Measurements from ENCODE around the gene MTPN. TPM values are rescaled to one million over a fixed set of nuclear protein-coding genes. Genes with fewer than 3 reads are reported as not detected.

The MTPN gene
- total RNA-seq, 6 experiments from 2014 or later, result 242 to 306 (median 273) TPM

DNA sequence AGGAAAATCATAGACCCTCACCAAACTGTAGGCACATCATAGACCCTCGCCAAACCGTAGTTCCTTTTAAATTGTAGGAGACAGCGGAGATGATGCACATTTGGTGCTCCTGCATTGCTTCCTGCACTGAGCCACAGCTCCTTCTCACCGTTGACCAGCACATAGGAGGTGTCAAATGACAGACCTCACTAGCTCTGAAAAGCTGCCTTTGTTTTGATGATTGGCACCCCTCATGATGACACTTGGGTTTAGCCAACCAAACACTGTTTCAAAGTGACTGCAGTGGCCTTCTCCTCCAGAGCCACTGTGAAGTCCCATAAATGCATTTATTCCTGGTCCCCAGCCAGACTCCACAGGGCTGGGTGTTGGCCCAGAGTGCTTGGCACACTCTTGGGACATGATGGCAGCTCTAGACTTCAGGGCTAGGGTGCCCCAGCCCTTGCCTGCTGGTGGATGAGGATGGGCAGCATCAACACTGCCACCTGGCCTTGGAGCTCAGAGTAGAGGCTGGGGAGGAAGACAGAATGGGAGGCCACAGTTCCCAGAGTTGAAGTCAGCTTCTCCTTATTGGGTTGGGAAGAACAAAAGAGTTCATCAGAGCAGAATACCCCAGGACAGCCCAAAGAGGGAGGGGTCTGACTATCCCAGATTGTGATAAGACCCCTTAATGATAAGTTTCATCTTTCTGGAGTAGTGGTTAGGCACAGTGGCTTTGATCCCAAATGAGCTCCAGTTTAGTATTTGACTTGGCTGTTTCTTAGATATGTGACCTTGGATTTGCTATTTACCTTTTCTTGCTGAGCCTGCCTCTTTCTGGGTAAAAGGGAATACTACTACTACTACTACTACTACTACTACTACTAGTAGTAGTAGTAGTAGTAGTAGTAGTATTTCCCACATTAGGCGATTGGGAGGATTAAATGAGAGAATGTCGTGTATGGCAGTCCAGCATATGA, 75.3 kb downstream of the MTPN start:
- no peak for DNase-seq
- Mint-ChIP-seq H3K4me1 (ENCODE audit: low read depth) (no peaks in the 10 kb centered on the region), H3K36me3 (ENCODE audit: low read depth) (no peaks in the 10 kb centered on the region), H3K27me3 (ENCODE audit: insufficient read depth) (peaks cover 4% of the 10 kb centered on the region; the same call in 1 of the 2 replicates), H3K9me3 (no peaks in the 10 kb centered on the region), H3K4me3 (no peak overlapping the region), H3K27ac (no peak overlapping the region)
- TF ChIP-seq CTCF (IDR thresholded peaks at IDR 0.05), result no peak

GRCh38 chr7:135900065-135900546, 77.1 kb downstream of the MTPN start:
- peaks cover 4% of the 10 kb centered on the region; the same call in 1 of the 2 replicates for H3K27me3 Mint-ChIP-seq (ENCODE audit: insufficient read depth)
- no peak overlapping the region for H3K27ac Mint-ChIP-seq
- DNase-seq, result no peak
- H3K4me3 Mint-ChIP-seq, result no peak overlapping the region
- no peaks in the 10 kb centered on the region for H3K36me3 Mint-ChIP-seq (ENCODE audit: low read depth)
- no peaks in the 10 kb centered on the region for H3K9me3 Mint-ChIP-seq
- TF ChIP-seq CTCF (IDR thresholded peaks at IDR 0.05), result no peak
- no peaks in the 10 kb centered on the region for H3K4me1 Mint-ChIP-seq (ENCODE audit: low read depth)

DNA sequence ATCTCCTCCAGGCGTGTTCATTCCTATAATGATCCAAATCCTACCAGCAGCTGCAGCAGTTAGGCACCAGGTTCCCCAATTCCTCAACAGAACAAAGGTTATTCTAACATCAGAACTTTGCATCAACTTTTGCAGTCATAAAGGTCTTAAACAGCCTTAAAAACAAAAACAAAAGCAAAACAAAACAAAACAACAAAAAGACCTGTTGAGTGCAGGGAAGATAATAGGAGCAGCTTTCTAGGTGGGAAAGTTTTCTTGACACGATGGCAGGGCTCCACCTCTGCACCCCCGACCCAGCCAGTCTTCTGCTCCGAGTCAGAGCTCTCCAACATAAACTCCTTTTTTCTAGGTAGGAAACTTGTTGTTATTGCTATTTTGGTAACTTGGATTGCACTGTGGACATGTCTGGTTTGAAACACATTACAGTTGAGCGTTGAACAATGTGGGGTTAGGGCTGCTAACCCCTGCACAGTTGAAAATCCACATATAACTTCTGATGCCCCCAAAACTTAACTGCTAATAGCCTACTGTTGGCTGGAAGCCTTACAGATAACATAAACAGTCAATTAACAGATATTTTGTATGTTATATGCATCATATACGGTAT, 77.6 kb downstream of the MTPN start:
- Mint-ChIP-seq H3K9me3 (no peaks in the 10 kb centered on the region), H3K4me3 (no peak overlapping the region), H3K4me1 (ENCODE audit: low read depth) (no peaks in the 10 kb centered on the region), H3K27ac (no peak overlapping the region), H3K27me3 (ENCODE audit: insufficient read depth) (peaks cover 4% of the 10 kb centered on the region; the same call in 1 of the 2 replicates), H3K36me3 (ENCODE audit: low read depth) (no peaks in the 10 kb centered on the region)
- TF ChIP-seq CTCF (IDR thresholded peaks at IDR 0.05), result no peak
- DNase-seq, result no peak

DNA sequence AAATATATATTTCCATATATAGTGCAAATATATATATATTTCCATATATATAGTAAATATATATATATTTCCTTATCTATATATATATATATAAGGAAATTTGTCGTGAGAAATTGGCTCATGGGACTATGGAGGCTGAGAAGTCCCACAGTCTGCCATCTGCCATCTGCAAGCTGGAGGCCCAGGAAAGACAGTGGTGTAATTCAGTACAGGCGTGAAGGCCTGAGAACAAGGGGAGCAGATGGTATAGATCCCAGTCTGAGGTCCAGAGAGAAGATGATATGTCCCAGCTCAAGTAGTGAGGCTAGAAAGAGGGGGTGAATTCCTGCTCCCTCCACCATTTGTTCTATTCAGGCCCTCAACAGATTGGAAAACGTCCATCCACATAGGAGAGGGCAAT, 78.9 kb downstream of the MTPN start:
- Mint-ChIP-seq H3K4me1 (ENCODE audit: low read depth) (no peaks in the 10 kb centered on the region), H3K9me3 (no peaks in the 10 kb centered on the region), H3K4me3 (no peak overlapping the region), H3K27ac (no peak overlapping the region), H3K36me3 (ENCODE audit: low read depth) (no peaks in the 10 kb centered on the region), H3K27me3 (ENCODE audit: insufficient read depth) (peaks cover 4% of the 10 kb centered on the region; the same call in 1 of the 2 replicates)
- no peak for DNase-seq
- no peak for TF ChIP-seq CTCF (IDR thresholded peaks at IDR 0.05)

DNA sequence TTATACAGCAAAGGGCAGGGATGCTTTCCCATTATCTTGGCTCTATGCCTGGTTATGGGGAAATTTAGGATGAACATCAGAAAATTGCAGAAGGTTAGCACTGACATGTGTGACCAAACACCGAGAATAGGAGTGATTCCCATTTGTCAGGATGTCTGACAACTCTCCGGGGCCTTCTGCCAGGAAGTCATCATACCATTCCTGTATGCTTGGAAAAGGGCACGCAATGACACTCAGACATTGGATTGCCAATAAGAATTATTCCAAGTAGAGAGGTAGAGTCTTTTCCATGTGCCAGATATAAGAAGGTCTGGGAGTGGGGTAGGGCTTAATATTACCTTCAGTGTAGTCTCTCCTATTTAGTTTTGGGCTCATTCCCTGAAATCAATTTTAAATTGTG, 82.3 kb downstream of the MTPN start:
- no peak for TF ChIP-seq CTCF (IDR thresholded peaks at IDR 0.05)
- H3K27me3 Mint-ChIP-seq (ENCODE audit: insufficient read depth), result 0 out of 2 replicates have a peak, but pooled peaks cover 2% of the 10 kb centered on the region
- no peaks in the 10 kb centered on the region for H3K36me3 Mint-ChIP-seq (ENCODE audit: low read depth)
- H3K27ac Mint-ChIP-seq, result no peak overlapping the region
- no peaks in the 10 kb centered on the region for H3K4me1 Mint-ChIP-seq (ENCODE audit: low read depth)
- no peak for DNase-seq
- no peak overlapping the region for H3K4me3 Mint-ChIP-seq
- H3K9me3 Mint-ChIP-seq, result no peaks in the 10 kb centered on the region
